HTERT RPE-1 (cell line): ENCODE results near the gene FKBP2.

Experiments used
- in situ Hi-C: fragments of 300-500 bp; cut with MboI; formaldehyde crosslinking; loops from 4 replicates; pipeline ENCODE4 v1.14.3; 2020; ENCODE audit warnings: low sequenced_read_pairs

FKBP2 gene

GRCh38 chr11:64262271-64263002 lies 21.5 kb downstream of the FKBP2 start:
- in situ Hi-C loops = no loop called here

DNA sequence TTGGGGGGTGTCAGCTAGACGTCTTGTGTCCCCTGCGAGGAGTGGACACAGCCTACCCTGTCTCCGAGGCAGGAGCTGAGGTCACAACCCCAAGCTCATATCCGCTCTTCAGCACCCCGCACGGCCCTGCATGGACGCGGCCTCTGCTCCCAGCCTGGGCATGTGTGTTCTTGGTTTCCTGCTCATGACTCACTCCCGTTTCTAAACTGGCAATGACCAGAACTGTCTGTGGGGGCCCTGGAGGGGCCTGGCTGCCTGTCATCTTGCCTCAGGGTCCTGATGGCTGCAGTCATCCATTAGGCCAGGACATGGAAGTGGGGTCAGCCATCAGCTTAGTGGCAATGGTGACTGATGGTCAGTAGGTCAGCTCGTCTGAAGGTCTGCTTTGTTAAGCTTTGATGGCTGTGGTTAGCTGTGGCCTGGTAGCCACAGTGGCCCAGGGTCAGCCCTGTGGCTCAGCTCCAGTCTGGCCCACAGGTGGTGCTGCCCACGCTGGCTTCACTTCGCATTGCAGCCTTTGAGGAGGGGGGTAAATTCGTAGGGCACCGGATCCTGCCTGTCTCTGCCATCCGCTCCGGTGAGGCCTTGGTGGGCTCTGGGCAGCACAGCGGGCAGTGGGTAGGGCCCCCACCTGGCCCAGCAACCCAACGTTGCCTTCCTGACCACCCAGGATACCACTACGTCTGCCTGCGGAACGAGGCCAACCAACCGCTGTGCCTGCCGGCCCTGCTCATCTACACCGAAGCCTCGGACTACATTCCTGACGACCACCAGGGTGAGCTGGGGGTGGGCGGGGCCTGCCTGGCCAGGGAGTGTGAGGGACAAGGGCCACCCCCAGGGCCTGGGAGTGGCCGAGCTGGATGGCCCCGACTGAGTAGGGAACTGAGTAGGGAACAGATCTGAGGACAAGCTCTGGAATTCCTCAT lies 22.4 kb downstream of the FKBP2 start:
- in situ Hi-C loops = no loop called here

GRCh38 chr11:64263947-64264317 lies 23.0 kb downstream of the FKBP2 start:
- in situ Hi-C loops = no loop called here

GRCh38 chr11:64264371-64264852 lies 23.5 kb downstream of the FKBP2 start:
- in situ Hi-C loops = no loop called here

GRCh38 chr11:64265176-64266160 lies 24.6 kb downstream of the FKBP2 start:
- in situ Hi-C loops = no loop called here

DNA sequence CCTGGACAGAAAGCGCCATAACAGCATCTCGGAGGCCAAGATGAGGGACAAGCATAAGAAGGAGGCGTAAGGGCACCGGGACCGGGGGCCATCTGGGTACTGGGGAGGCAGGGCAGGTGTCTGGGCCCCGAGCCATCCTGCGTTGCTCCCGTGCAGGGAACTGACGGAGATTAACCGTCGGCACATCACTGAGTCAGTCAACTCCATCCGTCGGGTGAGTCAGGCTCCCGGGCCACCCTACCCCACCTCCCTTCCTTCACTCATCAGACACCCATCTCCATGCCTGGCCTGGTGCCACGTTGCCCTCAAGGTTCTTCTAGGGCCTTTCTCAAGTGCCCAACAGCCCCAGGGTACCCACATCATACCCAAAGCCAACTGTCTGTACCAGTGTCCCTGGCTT lies 25.4 kb downstream of the FKBP2 start:
- in situ Hi-C loops = no loop called here

GRCh38 chr11:64267207-64267945 lies 26.5 kb downstream of the FKBP2 start:
- in situ Hi-C loops = no loop called here

DNA sequence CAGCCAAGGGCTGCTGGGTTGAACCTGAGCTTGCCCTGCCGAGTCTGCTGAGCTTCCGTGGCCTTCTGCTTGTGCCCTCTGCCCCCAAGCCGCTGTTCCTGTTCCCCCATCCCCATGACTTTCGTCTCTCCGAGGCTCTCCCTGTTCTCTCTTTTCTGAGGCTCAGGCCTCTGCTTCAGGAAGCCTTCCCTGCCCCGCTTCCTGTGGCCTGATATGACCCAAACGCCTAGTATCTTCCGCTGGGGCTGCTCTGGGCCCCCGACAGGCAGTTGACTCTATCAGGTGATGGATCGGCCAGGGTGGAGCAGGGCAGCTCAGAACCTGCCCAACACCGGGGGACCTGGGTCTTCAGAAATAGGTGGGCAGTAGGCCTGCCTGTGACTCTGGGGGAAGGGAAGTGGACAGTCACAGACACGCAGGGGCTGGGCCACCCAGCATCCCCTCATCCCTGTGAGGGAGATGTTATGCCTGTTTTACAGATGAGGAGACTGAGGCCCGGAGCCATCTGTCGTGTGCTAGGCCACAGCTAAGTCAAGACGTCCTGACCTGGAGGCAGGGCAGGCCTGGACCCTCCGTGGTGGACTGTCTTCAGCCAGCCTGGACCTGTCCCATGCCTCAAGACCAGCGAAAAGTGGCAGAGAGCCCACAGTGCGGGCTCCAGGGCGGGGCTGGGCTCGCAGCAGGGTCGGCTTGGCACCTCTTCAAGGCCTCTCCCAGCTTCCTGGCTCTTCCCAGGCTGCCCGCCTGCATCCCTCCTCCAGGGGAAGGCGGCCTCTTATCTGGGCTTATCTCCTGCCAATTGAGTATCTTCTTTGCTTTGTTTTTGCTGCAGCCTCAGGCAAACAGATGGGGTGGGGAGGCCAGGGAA lies 27.4 kb downstream of the FKBP2 start:
- in situ Hi-C loops = no loop called here

DNA sequence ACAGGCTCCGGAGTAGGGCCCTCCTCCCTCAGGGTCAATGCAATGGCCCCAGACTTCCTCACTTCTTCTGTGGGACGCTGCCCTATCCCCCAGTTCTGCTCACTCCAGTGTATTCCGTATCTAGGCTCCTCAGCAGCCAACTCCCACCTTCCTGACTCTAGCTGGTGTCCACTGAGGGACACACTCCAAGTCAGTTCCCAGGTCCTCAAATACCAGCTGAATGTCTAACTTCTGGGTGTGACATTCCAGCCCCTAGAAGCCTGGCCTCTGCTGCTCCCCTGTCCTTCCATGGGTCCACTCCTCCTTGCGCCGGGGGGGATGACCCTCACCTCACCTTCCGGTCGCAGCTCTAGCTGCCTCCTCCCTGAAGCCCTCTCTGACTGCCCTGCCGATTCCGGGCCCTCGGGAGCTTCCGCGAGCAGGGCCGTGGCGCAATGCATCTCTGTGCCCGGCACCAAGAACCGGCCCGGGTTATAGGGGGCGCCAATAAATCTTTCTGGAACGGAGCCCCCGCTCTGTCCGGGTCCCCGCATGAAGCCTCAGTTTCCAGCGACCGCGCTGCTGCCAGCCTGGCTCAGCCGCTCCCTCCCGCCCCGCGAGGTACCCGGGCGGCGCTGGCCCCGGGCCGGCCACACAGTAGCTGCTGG lies 28.1 kb downstream of the FKBP2 start:
- in situ Hi-C loops = no loop called here

GRCh38 chr11:64269540-64270220 lies 28.8 kb downstream of the FKBP2 start:
- in situ Hi-C loops = no loop called here

DNA sequence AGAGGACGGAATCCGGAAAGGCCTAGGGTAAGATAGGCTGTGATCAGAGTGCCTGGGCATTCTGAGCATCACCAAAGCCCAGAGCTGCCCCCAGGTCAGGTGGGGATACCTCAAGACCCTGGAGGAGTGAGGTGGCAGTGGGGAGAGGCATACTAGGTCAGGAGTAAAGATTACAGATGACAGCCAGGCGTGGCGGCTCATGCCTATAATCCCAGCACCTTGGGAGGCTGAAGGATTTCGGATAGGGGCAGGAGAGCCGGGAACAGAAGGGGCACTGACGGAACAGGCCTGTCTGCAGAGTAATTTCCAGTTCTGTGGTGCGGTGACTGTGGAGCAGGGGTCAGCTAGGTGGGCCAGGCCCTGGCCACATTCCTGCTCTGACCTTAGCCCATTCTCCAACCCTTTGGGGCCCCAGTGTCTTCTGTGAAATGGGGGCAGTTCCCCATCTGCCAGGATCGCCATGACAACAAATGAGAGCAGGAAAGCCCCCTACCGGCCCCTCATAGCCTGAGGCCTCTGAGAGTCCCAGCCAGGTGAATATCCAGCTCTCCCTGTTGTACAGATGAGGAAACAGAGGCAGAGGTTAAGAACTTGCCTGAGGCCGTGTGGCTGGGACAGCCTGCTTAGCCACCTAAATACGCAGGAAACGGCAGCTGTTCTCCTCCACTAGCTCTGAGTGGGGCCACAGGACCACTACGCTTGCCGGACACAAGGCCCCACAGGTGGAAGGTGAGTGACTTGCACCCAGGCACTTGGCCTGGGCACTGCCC lies 34.3 kb downstream of the FKBP2 start:
- in situ Hi-C loops = no loop called here

- in situ Hi-C loops = no loop called here
Measured at GRCh38 chr11:64275841-64276240, 34.9 kb downstream of the FKBP2 start.

DNA sequence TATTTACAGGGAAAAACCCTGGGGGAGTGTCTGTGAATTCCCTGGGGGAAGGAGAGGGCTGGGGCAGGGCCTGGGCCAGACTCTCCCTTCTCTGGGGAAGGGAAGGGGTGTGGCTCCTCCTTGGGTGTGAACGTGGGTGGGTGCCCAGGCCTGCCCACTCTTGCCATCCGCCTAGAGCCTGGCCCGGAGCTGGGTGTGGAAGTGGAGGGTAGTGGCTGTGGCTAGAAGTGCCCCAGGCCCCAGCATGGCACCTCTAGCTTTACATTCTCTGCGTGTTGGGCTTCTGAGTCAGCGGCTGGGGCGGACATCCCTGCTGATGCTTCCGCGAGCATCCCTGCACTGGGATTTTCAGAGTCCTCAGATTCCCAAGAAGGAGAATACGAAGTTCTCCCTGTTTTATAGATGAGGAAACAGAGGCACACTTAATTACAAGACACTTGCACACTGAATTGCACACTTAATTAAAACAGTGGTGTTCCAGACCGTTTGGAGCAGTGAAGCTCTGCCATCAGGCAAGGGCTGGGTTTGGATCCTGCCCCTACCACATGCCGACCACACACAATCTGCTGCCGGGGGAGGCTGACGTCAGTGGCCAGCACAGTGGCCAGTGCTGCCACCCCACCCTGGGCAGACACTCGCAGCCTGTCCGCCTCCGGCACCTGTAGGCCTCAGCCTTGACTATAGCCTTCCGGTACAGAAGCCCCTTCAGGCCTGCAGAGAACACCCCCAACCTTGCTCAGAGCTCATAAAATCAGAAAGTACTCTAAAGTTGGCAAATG lies 35.9 kb downstream of the FKBP2 start:
- in situ Hi-C loops = no loop called here

- in situ Hi-C loops = no loop called here
Measured at GRCh38 chr11:64278576-64279190, 37.8 kb downstream of the FKBP2 start.

- in situ Hi-C loops = no loop called here
Measured at GRCh38 chr11:64281957-64282770, 41.3 kb downstream of the FKBP2 start.
